ENCODE results near the gene KDELR1.

GRCh38 chr19:48433337-48433736 is 42.0 kb upstream of the KDELR1 start:
- TF ChIP-seq CTCF (IDR thresholded peaks at IDR 0.05) (no peak), POLR2A (IDR thresholded peaks at IDR 0.05) (no peak)
